ENCODE results near the gene SUGP2.
"Not testable (repeated sequence)": the region's sequence is repeated elsewhere in the genome, so short reads cannot be mapped to it uniquely, and the experiment has no call there.

SUGP2 gene

GRCh38 chr19:18989316-18989715 is 44.0 kb downstream of the SUGP2 start:
- DNase-seq, result no peak

- no peak for DNase-seq
Observed at GRCh38 chr19:18987456-18987855, 45.9 kb downstream of the SUGP2 start.

GRCh38 chr19:18985257-18985656 is 48.1 kb downstream of the SUGP2 start:
- no peak for DNase-seq

- no peak for DNase-seq
Observed at GRCh38 chr19:18984251-18984650, 49.1 kb downstream of the SUGP2 start.

GRCh38 chr19:18982669-18983068 is 50.6 kb downstream of the SUGP2 start:
- no peak for DNase-seq

GRCh38 chr19:18980432-18981020 is 52.8 kb downstream of the SUGP2 start:
- no peak for DNase-seq

GRCh38 chr19:18978616-18979015 is 54.7 kb downstream of the SUGP2 start:
- no peak for DNase-seq

- DNase-seq, result no peak
Observed at GRCh38 chr19:18975869-18976268, 57.4 kb downstream of the SUGP2 start.

- no peak for DNase-seq
Observed at GRCh38 chr19:18975011-18975410, 58.3 kb downstream of the SUGP2 start.

GRCh38 chr19:18972851-18973250 is 60.5 kb downstream of the SUGP2 start:
- DNase-seq, result no peak

- no peak for DNase-seq
Observed at GRCh38 chr19:18972301-18972811, 61.0 kb downstream of the SUGP2 start.

- DNase-seq, result no peak
Observed at GRCh38 chr19:18969931-18970659, 63.2 kb downstream of the SUGP2 start.

- no peak for DNase-seq
Observed at GRCh38 chr19:18967358-18968146, 65.8 kb downstream of the SUGP2 start.

GRCh38 chr19:18966307-18966706 is 67.0 kb downstream of the SUGP2 start:
- no peak for DNase-seq

GRCh38 chr19:18964121-18964520 is 69.2 kb downstream of the SUGP2 start:
- DNase-seq, result no peak

- DNase-seq, result no peak
Observed at GRCh38 chr19:18961767-18962620, 71.3 kb downstream of the SUGP2 start.

- no peak for DNase-seq
Observed at GRCh38 chr19:18960370-18960769, 72.9 kb downstream of the SUGP2 start.

GRCh38 chr19:18955042-18955441 is 78.3 kb downstream of the SUGP2 start:
- DNase-seq, result no peak

- no peak for DNase-seq
Observed at GRCh38 chr19:18954094-18954493, 79.2 kb downstream of the SUGP2 start.

GRCh38 chr19:18952364-18953003 is 80.8 kb downstream of the SUGP2 start:
- not testable (repeated sequence) for DNase-seq

- no peak for DNase-seq
Observed at GRCh38 chr19:18951721-18952281, 81.5 kb downstream of the SUGP2 start.

GRCh38 chr19:18949858-18950257 is 83.5 kb downstream of the SUGP2 start:
- DNase-seq, result no peak
